ENCODE results near the gene STAG3.

Gene STAG3

DNA sequence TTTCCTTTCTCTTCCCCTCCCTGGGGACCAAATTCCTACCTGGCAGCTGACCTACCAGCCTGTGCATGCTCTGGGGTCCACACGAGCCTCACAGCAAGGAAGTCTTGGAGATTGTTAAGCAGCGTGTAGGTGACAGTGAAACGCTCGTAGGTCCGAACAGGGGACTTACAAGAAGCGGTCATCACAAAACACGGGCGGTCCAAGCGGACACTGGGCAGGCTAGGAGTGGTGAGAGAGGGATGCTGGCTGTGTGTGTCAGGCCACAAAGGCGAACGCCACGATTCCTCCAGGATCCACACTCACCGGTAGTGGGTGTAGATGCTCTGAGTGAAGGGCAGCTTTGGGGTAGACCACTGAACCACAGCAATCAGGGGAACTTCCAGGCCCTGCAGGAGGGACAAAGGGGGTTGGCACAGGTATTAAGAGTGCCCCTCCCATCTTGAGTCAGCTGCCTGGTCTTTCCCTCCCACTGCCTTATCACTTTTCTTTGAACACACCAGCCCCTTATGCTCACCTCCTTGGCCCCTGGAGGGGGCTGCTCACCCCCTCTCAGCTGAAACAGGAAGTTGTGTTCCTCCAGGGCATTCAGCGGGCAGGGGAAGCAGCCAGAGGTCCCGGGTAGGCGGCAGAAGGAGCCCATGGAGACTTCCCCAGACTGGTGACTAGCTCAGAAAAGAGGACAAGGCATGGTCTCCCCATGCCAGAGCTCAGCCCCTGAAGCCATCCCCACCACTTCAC, 21.2 kb upstream of the STAG3 start:
- DNase-seq (ENCODE audit: low read depth), result no peak

GRCh38 chr7:100157069-100157333, 20.7 kb upstream of the STAG3 start:
- DNase-seq (ENCODE audit: low read depth), result no peak

DNA sequence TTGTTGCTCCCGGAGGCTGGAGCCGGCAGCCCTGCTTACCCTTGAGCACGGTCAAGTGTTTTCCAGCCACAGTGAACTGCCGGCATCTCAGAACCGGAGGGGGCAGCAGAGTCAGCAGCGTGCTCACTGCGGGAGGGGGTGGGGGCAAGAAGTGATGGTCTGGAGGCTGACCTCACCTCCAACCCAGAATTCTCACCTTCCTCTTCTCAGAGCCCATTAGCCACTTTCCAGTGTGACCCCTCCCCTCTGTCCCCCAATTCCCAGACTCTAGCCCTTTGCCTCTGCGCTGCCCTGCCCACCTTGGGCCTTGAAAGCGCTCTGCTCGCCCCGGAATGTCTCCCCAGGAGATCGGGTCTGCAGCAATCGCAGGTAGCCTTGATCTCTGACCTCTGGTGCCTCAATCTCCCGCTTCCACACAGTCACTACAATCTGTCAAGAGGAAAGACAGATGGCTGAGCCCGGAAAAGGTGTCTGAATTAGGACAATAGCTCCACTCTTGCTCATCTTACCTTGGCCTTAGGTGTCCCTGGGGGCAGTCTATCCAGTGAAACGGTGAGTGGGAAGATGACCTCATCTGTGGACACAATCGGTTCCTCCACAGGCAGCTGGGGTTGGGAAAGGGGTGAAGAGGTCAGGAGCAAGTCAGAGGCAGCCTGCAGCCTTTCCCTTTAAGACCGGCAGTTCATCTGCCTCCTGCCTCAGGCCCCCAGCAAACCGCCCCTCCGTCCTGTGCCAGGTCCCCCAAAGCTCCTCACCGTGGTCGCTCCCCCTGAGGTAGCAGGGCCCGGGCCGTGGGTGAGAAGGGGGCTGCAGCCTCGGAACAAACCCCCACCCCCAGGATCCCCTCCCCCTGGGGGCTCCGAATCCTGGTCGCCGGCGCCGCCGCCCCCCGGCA, 20.1 kb upstream of the STAG3 start:
- no peak for DNase-seq (ENCODE audit: low read depth)

DNA sequence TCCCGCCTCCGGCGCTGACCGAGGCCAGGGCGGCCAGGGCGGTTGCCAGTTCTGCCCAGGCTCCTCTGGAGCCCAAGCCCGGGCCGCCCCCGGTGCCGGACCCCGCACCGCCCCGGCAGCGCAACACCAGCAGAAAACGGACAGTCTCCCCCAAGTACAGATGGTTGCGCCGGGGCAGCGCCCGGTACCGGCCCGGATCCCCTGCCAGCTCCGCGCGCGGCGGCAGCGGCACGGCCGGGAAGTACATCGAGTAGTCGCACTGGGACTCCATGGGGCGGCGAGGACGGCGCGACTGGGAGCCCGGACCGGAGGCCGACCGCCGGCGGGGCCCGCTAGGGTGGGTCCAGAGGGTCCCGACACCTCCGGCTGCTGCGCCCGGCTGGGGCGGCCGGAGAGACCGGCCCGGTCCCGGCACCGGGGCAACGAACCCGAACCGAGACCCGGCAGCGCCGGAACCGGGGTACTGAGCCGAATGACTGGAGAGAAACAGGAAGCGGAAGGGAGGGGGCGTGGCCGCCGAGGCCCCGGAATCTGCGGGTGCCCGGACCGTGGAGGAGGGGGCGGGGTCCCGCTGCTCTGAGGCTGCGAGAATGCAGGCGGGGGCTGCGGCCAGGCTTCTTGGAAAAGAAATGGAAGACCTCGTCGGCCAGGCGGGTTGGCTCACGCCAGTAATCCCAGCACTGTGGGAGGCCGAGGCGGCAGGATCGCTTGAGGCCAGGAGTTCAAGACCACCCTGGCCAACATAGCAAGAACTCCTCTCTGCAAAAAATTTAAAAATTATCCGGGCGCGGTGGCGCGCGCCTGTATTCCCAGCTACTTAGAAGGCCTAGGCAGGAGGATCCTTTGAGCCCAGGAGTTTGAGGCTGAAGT, 19.3 kb upstream of the STAG3 start, which contains the start of gene TRAPPC14:
TSS of gene TRAPPC14 (minus strand) at position 495 of the 870 bp plus-strand sequence. CDS start at position 271, 224 bp downstream.
- no peak for DNase-seq (ENCODE audit: low read depth)

GRCh38 chr7:100159099-100159623, 18.6 kb upstream of the STAG3 start:
- DNase-seq (ENCODE audit: low read depth), result no peak

GRCh38 chr7:100160067-100160466, 17.7 kb upstream of the STAG3 start:
- no peak for DNase-seq (ENCODE audit: low read depth)

DNA sequence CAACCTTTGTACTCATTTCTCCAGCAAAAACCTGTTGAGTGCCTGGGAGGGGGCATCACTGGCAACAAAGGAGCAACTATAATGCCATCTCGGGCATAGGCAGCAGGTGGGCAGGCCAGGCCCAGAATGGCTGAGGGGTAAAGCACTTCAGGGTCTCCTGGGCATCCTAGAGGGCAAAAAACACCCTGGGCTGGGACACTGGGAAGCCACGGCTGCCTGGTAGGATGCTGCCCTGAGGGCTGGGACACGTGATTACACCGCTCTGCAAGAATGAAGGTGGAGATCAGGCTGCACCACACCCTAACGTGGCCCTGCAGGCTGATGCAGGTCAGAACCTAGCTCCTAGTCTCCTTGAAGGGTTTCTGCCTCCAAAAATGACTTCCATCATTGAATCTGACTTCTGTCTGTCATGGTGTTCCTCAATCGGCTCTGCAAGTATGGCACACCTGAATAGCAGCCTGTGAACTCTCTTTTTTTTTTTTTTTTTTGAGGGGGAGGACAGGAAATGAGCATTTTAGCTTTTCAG, 14.6 kb upstream of the STAG3 start:
- no peak for DNase-seq (ENCODE audit: low read depth)

- DNase-seq (ENCODE audit: low read depth), result no peak
Measured at GRCh38 chr7:100163871-100164270, 13.8 kb upstream of the STAG3 start.

- no peak for DNase-seq (ENCODE audit: low read depth)
Measured at GRCh38 chr7:100166317-100166940, 11.3 kb upstream of the STAG3 start.

GRCh38 chr7:100166970-100167911, 10.5 kb upstream of the STAG3 start:
- no peak for DNase-seq (ENCODE audit: low read depth)

- DNase-seq (ENCODE audit: low read depth), result no peak
Measured at GRCh38 chr7:100167912-100168323, 9.8 kb upstream of the STAG3 start.

- no peak for DNase-seq (ENCODE audit: low read depth)
Measured at GRCh38 chr7:100169147-100169850, 8.4 kb upstream of the STAG3 start.

GRCh38 chr7:100170101-100170897, 7.4 kb upstream of the STAG3 start:
- no peak for DNase-seq (ENCODE audit: low read depth)

GRCh38 chr7:100171087-100171681, 6.5 kb upstream of the STAG3 start:
- DNase-seq (ENCODE audit: low read depth), result no peak

DNA sequence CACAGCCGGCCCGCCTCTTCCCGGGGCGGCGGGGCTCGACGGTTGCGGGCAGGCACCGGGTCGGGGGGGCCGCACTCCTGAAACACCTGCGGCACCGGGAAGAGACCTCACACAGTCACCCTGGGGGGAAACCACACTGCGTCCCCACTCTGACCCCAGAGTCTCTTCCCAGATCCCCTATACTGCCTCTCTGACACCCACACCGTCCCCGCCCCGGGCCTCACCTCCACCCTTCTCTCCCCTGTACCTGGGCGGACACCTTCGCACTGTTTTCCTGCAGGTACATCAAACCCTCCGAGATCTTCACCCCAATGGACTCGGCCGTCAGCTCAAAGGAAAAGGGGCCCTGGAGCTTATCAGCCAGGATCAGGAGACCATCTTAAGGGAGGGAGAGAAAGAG, 5.9 kb upstream of the STAG3 start:
- no peak for DNase-seq (ENCODE audit: low read depth)

GRCh38 chr7:100173806-100174495, 3.8 kb upstream of the STAG3 start:
- no peak for DNase-seq (ENCODE audit: low read depth)

GRCh38 chr7:100174582-100174981, 3.1 kb upstream of the STAG3 start:
- no peak for DNase-seq (ENCODE audit: low read depth)
